DOHH2 (cell line): Measurements from ENCODE around the gene ENDOV.

Experiments used
- H3F3A ChIP-seq: fragments of 200-600 bp; sonication (generic), shearing (Covaris generic); 2 replicates; pipeline ENCODE4 v1.6.0; 2016; ENCODE audit warnings: antibody characterized with exemption, mild to moderate bottlenecking; ENCODE audit not compliant: control insufficient read depth, insufficient read depth
- H3K27ac ChIP-seq: fragments of 200-600 bp; sonication (generic); 2 replicates; pipeline ENCODE4 v1.5.1; 2014; ENCODE audit warnings: low read depth, mild to moderate bottlenecking, low read length, moderate library complexity
- H3K27me3 ChIP-seq: fragments of 200-600 bp; sonication (generic); 2 replicates; pipeline ENCODE4 v1.6.1; 2014; ENCODE audit warnings: mild to moderate bottlenecking, low read length, mixed read lengths; ENCODE audit not compliant: control insufficient read depth
- H3K36me3 ChIP-seq: fragments of 200-600 bp; sonication (generic); 2 replicates; pipeline ENCODE4 v1.6.1; 2014; ENCODE audit warnings: mild to moderate bottlenecking, low read length, moderate library complexity, mixed read lengths; ENCODE audit not compliant: control insufficient read depth
- H3K4me1 ChIP-seq: fragments of 200-600 bp; sonication (generic); 2 replicates; pipeline ENCODE4 v1.6.1; 2014; ENCODE audit warnings: mild to moderate bottlenecking, low read length, mixed read lengths; ENCODE audit not compliant: control insufficient read depth
- H3K4me2 ChIP-seq: fragments of 200-600 bp; sonication (generic); 2 replicates; pipeline ENCODE4 v1.6.0; 2014; ENCODE audit warnings: mild to moderate bottlenecking, low read length, moderate library complexity
- H3K4me3 ChIP-seq: fragments of 200-600 bp; sonication (generic); 2 replicates; pipeline ENCODE4 v1.5.1; 2014; ENCODE audit warnings: mild to moderate bottlenecking, low read length, mixed read lengths
- H3K79me2 ChIP-seq: fragments of 200-600 bp; sonication (generic); 2 replicates; pipeline ENCODE4 v1.6.1; 2014; ENCODE audit warnings: mild to moderate bottlenecking, low read length, mixed read lengths; ENCODE audit not compliant: control insufficient read depth
- H3K9me2 ChIP-seq: fragments of 200-600 bp; sonication (generic); replicated peaks from 2 replicates; pipeline ENCODE4 v1.6.1; 2014; ENCODE audit warnings: mild to moderate bottlenecking, low read length, mixed read lengths; ENCODE audit not compliant: control insufficient read depth
- H3K9me3 ChIP-seq: fragments of 200-600 bp; sonication (generic); 2 replicates; pipeline ENCODE4 v1.6.1; 2014; ENCODE audit warnings: antibody characterized with exemption, low read length, mixed read lengths; ENCODE audit not compliant: control insufficient read depth, insufficient read depth
- H4K20me1 ChIP-seq: fragments of 200-600 bp; sonication (generic); 2 replicates; pipeline ENCODE4 v1.6.0; 2014; ENCODE audit warnings: low read depth, mild to moderate bottlenecking, antibody characterized with exemption, low read length, moderate library complexity; ENCODE audit not compliant: control insufficient read depth, insufficient read depth
- CTCF ChIP-seq: fragments of 200-600 bp; sonication (generic); IDR thresholded peaks from one replicate; pipeline ENCODE4 v1.5.1; 2014; ENCODE audit warnings: antibody characterized with exemption, mild to moderate bottlenecking, low read depth, low read length; ENCODE audit not compliant: poor library complexity, severe bottlenecking
- EZH2phosphoT487 ChIP-seq: fragments of 200-600 bp; sonication (generic); IDR thresholded peaks from 2 replicates; pipeline ENCODE4 v1.6.1; 2017; ENCODE audit warnings: borderline replicate concordance, mild to moderate bottlenecking, antibody characterized with exemption, low read length, moderate library complexity, mixed read lengths

Gene ENDOV

GRCh38 chr17:80469667-80470066 is 54.7 kb downstream of the ENDOV start:
- no peaks in the 10 kb centered on the region for H3K36me3 ChIP-seq
- H3K4me2 ChIP-seq: no peak overlapping the region
- no peaks in the 10 kb centered on the region for H3K9me3 ChIP-seq
- TF ChIP-seq CTCF (no peak), EZH2phosphoT487 (no peak)
- H3K79me2 ChIP-seq: no peaks in the 10 kb centered on the region
- peaks cover 6% of the 10 kb centered on the region for H3K4me1 ChIP-seq
- no peaks in the 10 kb centered on the region for H3F3A ChIP-seq
- H3K9me2 ChIP-seq: no peaks in the 10 kb centered on the region
- no peak overlapping the region for H3K27ac ChIP-seq
- H3K27me3 ChIP-seq: peaks cover 5% of the 10 kb centered on the region
- no peaks in the 10 kb centered on the region for H4K20me1 ChIP-seq
- H3K4me3 ChIP-seq: no peak overlapping the region

- Histone ChIP-seq H3K9me2 (no peaks in the 10 kb centered on the region), H3K9me3 (no peaks in the 10 kb centered on the region), H3K4me2 (no peak overlapping the region), H4K20me1 (no peaks in the 10 kb centered on the region), H3K27ac (no peak overlapping the region), H3K4me3 (no peak overlapping the region), H3K79me2 (no peaks in the 10 kb centered on the region), H3K27me3 (peaks cover 14% of the 10 kb centered on the region), H3K36me3 (no peaks in the 10 kb centered on the region), H3F3A (no peaks in the 10 kb centered on the region), H3K4me1 (peaks cover 14% of the 10 kb centered on the region)
- TF ChIP-seq EZH2phosphoT487 (no peak), CTCF (no peak)
Measured at GRCh38 chr17:80470603-80471002, 55.6 kb downstream of the ENDOV start.

GRCh38 chr17:80471922-80472321 is 57.0 kb downstream of the ENDOV start:
- Histone ChIP-seq H3K4me3 (no peak overlapping the region), H3K9me3 (no peaks in the 10 kb centered on the region), H3K4me1 (peaks cover 14% of the 10 kb centered on the region), H3K79me2 (no peaks in the 10 kb centered on the region), H3K9me2 (no peaks in the 10 kb centered on the region), H3K27ac (no peak overlapping the region), H3K4me2 (no peak overlapping the region), H3F3A (no peaks in the 10 kb centered on the region), H3K27me3 (peaks cover 19% of the 10 kb centered on the region), H3K36me3 (no peaks in the 10 kb centered on the region), H4K20me1 (no peaks in the 10 kb centered on the region)
- TF ChIP-seq EZH2phosphoT487: no peak
- no peak for TF ChIP-seq CTCF

- H3K27ac ChIP-seq: no peak overlapping the region
- H3K4me2 ChIP-seq: no peak overlapping the region
- no peaks in the 10 kb centered on the region for H3K9me2 ChIP-seq
- no peaks in the 10 kb centered on the region for H3K79me2 ChIP-seq
- no peaks in the 10 kb centered on the region for H3K36me3 ChIP-seq
- TF ChIP-seq EZH2phosphoT487 (no peak), CTCF (no peak)
- H3K27me3 ChIP-seq: peaks cover 24% of the 10 kb centered on the region
- H3K4me1 ChIP-seq: peaks cover 14% of the 10 kb centered on the region
- H4K20me1 ChIP-seq: no peaks in the 10 kb centered on the region
- no peaks in the 10 kb centered on the region for H3K9me3 ChIP-seq
- no peak overlapping the region for H3K4me3 ChIP-seq
- no peaks in the 10 kb centered on the region for H3F3A ChIP-seq
Measured at GRCh38 chr17:80472996-80473395, 58.0 kb downstream of the ENDOV start.
